ENCODE data around the gene FSTL3.
"Not testable (repeated sequence)": the region's sequence is repeated elsewhere in the genome, so short reads cannot be mapped to it uniquely, and the experiment has no call there.

FSTL3 gene

DNA sequence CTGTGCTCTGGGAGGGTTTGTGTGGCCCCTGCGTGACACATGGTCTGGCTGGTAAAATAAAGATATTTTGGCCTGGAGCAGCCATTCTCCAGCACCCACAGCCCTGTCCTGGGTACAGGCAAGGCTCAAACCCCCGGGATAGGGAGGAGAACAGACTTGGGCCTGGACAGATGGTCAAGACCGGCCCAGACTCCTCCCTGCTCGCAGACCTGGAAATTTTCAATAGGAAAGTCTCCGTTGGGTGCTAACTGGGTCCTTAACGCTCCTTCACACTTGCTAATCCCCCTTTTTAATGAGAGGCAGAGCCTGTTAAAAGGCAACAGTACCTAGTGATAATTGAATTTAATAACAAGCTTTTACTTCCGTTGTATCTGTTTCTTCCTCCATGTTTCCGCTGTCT lies 35.1 kb downstream of the FSTL3 start:
- no peak for DNase-seq

DNA sequence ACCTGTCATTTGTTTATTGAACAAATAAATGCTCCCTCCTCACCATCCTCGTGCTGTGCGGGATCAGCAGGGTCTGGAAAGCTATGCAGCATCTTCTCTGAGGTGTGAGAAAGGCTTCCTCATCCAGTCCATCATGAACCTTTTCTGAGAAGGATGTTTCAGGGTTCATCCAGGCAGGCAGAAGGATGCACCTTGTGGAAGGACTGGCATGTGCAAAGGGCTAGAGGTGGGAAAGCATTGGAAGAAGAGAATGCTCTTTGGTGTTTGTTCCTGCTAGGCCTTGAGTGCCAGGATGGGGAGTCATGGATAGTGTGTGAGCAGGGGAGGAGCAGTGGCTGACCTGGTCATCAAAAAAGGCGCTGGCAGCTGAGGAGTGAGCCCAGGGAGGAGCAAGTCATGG lies 39.2 kb downstream of the FSTL3 start:
- DNase-seq: no peak

DNA sequence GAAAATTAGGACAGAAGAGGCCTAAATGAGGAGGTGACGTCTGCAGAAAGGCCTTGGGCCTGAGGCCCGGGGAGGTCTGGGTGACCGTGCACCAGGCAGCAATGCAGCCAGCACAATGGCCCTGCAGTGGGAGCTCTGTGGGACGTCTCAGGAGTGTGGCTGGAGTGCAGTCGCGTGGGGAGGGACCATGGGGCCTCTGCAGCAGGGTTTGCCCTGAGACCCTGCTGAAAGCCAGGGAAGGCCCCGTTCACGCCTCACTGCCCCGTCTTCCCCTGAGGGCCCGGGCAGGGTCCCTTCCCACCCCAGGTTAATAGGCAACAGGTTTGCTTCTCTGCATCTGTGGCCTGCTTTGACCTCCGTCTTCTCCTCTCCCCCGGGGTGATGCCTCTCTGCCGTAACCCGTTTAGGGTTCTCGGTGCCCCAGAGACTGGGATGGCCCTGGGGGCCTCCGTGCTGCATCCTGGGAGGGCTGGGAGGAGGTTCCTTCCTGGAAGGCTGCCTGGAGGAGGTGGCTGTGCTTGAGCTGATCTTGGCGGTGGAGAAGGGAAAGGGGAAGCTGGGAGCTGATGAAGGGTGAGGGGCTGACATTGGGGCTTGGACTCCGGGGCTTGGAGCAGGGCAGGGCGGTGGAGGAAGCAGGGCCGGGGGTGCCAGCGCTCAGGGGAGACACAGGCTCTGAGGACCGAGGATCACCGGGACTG lies 42.2 kb downstream of the FSTL3 start:
- no peak for DNase-seq

GRCh38 chr19:718991-719512 lies 42.9 kb downstream of the FSTL3 start:
- DNase-seq: peak in 2 of 4 experiments; percentile 26 to 42

DNA sequence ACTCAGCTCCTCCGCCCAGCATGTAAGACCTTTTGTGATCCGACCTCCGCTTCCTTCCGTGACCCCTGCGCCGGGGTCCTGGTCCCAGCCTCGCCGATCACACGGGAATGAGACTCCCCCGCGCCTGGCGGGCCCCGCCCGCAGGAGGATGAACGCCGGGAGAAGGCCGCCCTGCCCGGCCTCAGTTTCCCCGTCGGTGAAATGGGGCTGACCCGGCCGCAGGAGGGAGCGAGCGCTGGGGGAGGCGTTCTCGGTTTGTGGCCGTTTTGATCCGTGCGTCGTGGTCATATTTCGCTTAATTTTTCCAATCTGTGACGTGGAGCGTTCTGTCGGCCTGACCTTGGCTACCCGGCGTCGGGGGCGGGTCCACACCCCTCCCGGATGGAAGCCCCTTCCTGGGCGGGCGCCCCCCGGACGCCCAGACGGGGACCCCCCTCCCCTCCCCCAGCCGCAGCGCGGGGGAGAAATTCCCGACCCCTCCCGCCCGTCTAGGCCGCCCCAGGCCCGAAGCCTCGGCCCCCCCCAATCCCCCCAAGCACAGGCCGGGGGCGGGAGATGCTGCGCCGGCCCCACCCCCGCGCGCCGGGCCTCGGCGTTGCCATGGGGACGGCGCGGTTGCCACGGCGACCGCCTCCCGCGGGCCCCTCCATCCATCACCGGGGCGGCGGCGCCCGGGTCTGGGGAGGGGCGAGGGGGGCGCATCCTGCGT lies 43.6 kb downstream of the FSTL3 start:
- DNase-seq: no peak

- no peak for DNase-seq
Observed at GRCh38 chr19:720345-721160, 44.4 kb downstream of the FSTL3 start.

GRCh38 chr19:722553-723101 lies 46.4 kb downstream of the FSTL3 start:
- DNase-seq: no peak

GRCh38 chr19:723247-723646 lies 47.1 kb downstream of the FSTL3 start:
- DNase-seq: no peak

GRCh38 chr19:723714-724113 lies 47.5 kb downstream of the FSTL3 start:
- DNase-seq: no peak

- DNase-seq: no peak
Observed at GRCh38 chr19:725461-726089, 49.4 kb downstream of the FSTL3 start.

DNA sequence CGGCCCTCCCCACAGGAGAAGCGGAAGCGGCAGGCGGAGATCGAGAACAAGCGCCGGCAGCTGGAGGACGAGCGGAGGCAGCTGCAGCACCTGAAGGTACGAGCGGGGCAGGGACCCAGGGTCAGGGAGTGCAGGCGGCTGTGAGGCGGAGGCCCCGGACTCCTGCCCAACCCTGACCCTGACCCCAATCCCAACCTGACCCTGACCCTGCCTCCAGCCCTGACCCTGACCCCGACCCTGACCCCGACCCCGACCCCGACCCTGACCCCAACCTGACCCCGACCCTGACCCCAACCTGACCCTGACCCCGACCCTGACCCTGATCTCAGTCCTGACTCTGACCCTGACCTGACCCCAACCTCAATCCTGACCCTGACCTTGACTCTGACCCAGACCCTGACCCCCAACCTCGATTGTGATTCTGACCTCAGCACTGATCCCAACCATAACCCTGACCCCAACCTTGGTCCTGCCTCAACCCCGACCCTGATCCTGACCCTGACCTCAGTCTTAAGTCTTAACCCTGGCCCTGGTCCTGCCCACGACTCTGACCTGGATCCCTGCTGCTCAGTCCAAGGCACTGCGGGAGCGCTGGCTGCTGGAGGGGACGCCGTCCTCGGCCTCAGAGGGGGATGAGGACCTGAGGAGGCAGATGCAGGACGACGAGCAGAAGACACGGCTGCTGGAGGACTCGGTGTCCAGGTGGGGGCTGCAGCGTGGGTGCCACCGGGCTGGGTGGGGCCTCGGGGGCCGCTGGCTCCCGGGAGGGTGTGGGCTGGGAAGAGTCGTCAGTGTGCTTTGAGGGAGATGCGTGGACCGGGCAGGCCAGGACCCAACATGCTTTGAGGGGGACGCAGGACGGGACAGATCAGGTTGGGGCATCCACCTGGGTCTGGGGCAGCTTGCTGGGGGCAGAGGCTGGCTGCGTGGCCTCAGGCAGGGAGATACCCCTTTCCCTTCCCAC lies 51.1 kb downstream of the FSTL3 start:
- DNase-seq: no peak

GRCh38 chr19:728011-728410 lies 51.8 kb downstream of the FSTL3 start:
- no peak for DNase-seq

DNA sequence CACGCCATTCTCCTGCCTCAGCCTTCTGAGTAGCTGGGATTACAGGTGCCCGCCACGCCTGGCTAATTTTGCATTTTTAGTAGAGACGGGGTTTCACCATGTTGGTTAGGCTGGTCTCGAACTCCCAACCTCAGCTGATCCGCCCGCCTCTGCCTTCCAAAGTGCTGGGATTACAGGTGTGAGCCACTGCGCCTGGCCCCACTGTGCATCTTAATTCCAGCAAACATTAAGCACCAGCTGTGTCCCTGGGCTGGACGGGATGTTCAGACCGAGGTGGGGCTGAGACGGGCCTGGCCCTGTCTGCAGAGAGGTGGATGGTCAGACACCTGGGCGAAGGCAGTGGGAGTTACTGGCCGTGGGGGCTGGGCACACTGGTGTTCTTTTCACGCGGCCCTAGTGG lies 53.4 kb downstream of the FSTL3 start:
- not testable (repeated sequence) for DNase-seq

DNA sequence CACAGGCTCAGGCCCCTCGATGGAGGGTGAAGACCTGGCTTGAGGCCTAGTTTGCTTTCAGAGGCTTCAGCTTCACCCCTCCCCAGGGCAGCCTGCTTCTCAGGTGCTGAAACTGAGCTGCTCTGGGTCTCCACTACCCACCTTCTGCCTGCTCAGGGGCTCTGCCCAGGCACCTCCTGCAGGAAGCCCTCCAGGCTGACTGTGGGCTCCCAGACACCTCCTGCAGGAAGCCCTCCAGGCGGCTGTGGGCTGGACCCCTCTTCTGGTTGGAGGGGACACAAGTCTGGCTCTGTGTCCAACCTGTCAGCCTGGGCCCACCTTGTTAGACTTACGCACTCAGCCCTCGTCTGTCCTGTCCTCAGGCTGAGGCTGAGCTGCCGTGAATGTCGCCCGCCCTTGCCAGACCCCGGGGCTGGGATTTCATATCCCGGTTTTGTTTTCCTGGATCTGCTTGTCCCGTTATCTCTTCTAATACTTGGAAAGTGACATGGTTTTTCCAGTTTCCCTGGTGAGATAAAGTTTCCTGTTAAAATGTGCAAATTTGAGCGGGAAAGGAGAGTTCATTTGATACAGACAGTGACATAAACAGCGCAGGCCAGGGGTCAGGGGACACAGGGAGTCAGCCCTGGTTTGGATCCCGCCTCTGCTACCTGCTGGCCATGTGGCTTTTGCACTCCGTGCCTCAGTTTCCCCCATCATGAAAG lies 53.9 kb downstream of the FSTL3 start:
- DNase-seq: no peak

GRCh38 chr19:731000-731399 lies 54.8 kb downstream of the FSTL3 start:
- no peak for DNase-seq

- no peak for DNase-seq
Observed at GRCh38 chr19:732148-733069, 56.2 kb downstream of the FSTL3 start.

Data from suppressor macrophage (primary cell).